Astrocyte (in vitro differentiated cells and primary cell): ENCODE measurements around the gene SLC1A1.

Experiments
- CTCF ChIP-seq: IDR thresholded peaks from 2 replicates; pipeline ENCODE4 v1.5.1; 2011; ENCODE audit warnings: low read depth, mild to moderate bottlenecking, inconsistent platforms, low read length, moderate library complexity; ENCODE audit not compliant: insufficient read depth
- EZH2 ChIP-seq: IDR thresholded peaks from 2 replicates; pipeline ENCODE4 v1.6.1; 2012; ENCODE audit warnings: mild to moderate bottlenecking, low read length, inconsistent platforms; ENCODE audit not compliant: insufficient read depth

GRCh38 chr9:4620881-4621555 is 130.8 kb downstream of the SLC1A1 start:
- no peak for TF ChIP-seq CTCF
- no peak for TF ChIP-seq EZH2
